Effector CD8-positive, alpha-beta T cell (primary cell): ENCODE measurements around the gene EBF3.
A peak's percentile ranks its signal among the peaks of the same experiment; 100 is the strongest.

Source experiments
- DNase-seq: peaks from one replicate; lab custom pipeline; 2025; lab: John Stamatoyannopoulos, UW

The EBF3 gene

DNA sequence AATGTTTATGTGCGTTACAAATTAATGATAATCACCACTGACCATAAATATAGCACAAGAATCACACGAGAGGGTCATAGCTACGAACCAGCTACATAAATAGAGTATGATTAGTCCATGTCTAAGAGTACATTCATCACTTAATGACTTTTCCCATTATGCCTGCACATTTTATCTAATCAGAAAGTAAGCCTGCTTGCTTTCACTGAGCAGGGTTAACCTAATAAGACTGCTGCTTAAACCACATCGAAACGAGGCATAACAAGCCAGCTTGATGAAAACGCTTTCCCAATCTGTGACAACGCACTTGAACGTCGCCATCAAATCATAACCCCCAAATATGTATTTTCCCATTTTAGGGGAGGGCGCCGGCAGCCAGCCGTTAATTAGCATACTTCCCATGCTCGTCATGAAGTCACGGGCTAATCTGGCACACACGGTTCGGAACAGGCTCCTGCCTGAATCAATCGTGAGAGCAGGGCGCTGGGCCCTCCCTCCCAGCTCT is 71.5 kb downstream of the EBF3 start:
- DNase-seq = no peak

GRCh38 chr10:129891806-129892205 is 72.3 kb downstream of the EBF3 start:
- no peak for DNase-seq

DNA sequence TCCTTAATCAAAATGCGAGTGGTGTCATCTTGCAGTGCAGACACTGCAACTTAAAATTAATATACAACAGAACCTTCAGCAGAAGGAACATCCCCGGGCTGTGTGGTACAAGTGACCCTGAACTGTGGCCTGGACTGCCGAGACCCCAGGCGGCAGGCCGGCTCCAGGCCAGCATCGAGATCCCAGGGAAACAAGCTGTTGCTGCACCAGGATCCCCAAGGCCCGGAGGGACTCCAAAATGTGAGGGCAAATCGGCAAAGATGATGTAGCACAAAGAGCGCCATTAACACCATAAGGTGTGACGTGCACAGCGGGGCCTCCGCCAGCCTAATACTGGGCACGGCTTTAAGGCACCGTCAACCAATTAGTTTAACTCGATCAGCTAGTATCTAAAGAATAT is 73.9 kb downstream of the EBF3 start:
- DNase-seq = no peak

GRCh38 chr10:129888784-129889616 is 75.1 kb downstream of the EBF3 start:
- DNase-seq = peak; percentile 16

GRCh38 chr10:129887986-129888783 is 75.9 kb downstream of the EBF3 start:
- no peak for DNase-seq

DNA sequence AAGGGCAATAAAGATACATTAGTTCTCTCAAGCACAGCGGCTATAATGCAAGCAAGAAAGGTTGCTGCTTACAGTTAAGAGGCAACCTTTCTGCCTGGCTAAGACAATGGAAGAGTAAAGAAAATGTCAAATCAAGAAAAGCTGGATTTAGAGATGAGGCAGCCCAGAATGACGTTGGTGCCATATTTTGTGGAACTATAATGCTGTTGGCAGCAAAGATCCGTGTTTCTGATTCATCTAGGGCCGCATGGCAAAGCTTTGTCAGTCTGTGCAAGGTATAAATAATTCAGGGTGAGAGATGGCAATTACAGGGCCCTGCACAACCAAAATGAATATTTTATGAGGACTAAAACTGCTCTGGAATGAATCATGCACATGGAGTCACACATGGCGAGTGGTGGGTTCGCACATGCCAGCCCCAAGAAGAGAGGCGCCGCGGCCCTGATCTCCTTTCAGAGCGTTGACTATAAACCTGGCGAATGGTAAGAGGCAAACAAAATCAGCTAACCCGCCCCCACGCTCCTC is 76.6 kb downstream of the EBF3 start:
- DNase-seq = no peak

DNA sequence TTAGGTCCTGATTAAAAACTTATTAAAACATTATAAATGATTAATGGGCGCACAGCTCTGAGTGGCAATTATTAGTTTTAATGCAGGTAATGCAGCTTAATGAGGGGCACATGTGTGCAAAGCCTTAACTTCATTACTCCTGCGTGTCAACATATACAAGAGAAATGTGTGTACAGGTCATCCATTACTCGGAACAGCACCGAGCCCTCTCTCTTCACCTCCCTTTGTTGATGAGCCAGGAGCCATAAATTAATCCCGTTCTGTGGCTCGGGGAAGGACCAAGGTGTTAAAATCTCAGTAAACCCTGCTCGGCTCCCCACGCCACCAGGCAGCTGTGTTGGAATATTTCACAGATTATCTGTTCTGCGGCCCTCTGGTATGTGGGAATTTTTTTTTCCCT is 77.8 kb downstream of the EBF3 start:
- no peak for DNase-seq

DNA sequence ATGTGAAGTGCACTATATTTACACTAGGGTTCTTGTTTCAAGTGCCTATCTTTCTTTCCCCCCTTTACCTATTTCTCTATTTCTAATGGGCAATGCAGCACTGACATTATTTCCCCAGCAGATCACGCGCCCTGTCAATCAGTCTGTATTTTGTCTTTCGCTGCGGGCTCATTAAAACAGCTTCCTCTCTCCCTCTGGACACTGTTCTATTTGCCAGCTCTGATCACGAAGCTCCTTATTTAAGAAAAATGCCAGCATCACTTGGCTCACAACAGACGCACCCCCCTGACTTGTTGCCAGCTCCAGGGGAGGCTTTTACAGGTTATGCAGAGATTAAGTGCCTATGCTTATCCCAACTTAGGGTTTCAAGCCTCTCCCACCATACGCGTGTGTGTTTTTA is 78.5 kb downstream of the EBF3 start:
- DNase-seq = no peak

GRCh38 chr10:129884398-129885078 is 79.5 kb downstream of the EBF3 start:
- DNase-seq = no peak

DNA sequence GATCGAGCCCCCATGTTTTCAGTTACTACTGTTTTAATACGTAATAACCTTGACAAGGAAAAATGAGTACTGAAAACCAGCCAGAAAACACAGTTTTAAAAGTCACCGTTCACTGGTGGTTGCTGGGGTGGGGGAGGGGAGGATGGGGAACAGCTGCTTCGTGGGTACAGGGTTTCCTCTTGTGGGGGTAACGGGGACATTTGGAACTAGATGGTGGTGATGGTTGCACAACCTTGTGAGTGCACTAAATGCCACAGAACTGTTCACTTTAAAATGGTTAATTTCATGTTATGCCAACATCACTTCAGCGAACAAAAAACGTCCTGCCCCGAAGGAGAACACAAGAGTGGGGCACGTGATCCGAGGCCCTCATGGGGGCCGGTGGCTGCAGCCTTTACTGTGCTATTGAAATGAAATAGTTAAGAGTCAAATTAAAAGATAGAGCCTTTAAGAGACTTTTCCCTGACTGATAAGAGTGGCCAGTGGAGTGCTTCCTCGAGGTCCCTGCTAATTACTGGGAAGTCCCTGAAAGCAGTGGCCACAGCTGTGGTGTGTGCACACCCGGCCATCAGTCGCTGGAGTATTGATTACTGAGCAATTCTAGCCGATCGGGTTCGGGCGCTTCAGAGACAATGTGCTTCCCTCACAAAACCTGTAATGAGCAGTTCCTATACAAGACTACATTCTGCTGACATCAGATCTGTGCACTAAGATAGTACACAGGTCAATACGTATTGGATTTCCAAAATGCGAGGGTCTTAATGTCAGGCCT is 80.3 kb downstream of the EBF3 start:
- DNase-seq = no peak

DNA sequence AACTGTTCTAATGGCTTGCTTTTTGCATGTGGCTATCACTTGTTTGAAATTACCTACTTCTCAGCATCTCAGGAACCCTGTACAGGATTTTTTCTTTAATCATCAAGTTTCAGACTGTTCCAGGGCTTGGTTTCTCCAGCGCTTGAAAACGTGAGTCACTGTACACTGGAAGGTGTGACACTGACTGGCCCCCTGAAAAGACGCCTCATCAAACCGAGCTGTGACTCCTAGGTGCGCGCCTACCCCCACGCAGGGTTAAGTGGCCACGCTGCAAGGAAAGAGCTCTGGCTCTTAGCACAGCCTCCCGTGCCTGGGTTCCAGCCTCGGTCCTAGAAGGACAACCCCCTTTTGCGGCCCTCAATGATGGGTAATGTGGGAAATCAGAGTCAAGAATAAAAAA is 81.0 kb downstream of the EBF3 start:
- DNase-seq = no peak

DNA sequence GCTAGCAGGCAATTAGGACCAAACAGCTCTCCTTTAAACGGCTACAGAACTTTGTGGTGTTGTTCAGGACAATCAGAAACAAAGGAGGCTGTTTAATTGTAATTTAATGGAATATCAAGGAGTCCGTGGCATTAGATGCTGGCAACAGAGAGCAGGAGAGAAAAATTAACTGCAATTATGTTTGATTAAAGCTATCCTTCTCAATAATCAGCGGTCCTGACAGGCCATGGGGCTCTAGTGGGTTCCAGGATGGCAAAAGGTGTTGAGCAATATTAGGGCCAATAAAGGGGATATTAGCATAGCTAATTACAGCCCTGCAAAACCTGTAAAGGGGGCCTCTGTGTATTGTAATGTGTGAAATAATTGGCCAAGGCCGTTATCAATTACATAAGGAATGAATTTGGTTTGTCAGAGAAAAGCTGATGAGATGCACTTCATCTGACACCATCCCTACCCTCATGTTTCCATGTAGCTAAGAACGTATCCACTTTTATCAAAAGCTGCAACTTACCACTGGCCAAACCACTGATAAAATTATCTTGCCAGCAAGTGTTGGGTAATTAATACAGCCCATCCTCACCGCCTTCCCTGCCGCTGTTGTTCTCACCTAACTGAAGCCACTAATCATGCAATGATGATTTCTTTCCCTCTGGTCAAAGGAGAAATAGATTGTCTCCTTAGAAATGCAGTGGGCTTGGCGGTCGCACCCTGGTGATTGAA is 81.6 kb downstream of the EBF3 start:
- DNase-seq = no peak

- no peak for DNase-seq
Measured at GRCh38 chr10:129881641-129882040, 82.4 kb downstream of the EBF3 start.

DNA sequence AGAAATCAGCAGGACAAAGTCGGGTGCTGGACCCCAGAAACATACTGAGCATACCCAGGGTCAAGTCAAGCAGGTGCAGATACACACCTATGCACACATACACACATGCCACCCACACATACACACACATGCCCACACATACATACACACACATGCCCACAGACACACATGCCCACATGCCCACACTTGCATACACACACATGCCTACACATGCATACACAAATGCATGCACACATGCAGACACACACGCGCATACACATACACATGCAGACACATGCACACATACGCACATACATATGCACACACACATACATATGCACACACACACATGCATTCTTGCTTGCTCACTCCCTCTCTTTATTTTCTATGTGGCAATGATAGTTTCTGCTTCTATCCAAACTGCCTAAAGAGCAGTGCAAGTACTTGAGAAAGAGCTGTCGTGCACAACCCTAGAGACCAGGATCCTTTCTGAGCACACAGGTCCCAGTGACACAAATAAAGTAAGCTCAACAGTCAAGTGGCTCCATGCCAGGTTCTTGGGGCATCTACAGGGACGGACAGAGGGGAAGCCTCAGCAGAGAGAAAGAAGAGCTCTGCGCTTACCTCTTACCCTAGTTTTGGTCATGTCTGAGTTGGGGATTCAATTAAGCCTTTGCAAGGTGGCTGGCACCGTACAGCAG is 83.7 kb downstream of the EBF3 start:
- no peak for DNase-seq

DNA sequence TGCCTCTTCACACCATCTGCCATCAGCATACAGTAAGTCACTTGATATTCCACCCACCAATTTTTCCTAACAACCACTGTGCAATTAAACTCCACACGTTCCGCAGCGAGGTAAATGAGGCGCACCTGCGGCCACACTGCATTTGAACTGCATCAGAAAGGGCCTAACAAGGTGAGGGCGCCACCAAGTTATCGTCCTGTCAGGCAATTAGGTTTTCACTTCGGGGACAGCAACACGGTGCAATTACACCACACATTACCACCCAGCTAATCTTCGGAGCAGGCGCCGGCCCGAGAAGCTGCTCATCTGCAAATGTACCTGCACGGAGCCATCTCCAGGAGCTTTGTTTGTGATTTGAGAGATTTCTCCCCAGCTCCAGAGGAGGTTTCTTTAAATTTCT is 84.4 kb downstream of the EBF3 start:
- no peak for DNase-seq

- DNase-seq = no peak
Measured at GRCh38 chr10:129878835-129879234, 85.2 kb downstream of the EBF3 start.

DNA sequence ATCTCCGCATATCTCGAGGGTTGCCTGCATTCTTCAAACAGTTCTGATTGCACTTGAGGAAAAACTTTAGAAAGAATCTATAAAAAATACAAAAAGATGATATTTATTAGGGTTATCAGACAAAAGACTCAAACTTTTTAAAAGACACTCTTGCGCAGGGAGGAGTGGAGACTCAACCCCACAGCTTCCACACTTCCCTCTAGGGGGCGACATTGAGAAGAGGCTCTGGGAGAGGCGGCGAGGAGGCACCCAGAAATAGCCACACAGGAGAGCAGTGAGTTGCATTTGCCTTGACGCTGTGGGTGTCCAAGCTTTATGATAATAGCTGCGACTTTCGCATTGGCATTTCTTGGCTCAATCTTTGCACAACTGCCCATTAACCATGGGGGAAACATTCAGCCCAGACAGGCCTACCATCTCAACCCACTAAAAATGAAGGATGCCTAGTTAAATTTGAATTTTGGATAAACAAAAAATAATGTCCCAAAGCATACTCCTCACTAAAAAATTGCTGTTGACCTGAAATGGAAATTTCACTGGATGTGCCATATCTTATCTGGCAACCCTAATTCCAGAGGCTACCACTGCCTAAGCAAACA is 86.2 kb downstream of the EBF3 start:
- no peak for DNase-seq

DNA sequence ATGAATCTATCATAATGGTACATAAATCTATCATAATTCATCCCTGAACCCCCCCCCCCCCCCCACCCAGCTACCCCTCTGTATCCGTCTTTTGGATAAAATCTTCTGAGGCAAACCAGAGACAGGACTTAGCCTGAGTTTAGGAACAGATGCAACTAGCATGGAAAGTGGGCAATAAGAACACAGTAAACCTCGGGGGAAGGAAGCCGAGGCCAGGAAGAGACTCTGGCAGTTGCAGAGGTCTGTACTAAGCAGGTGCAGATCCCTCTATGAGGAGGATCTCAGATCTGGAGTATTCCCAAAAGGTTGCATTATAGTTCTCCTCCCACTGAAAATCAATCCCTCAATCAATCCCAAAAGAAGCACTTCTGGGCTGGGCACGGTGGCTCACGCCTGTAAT is 87.2 kb downstream of the EBF3 start:
- no peak for DNase-seq

- DNase-seq = no peak
Measured at GRCh38 chr10:129875993-129876726, 87.9 kb downstream of the EBF3 start.
